ENCODE measurements around the gene RDH8. TPM values are rescaled to one million over a fixed set of nuclear protein-coding genes. Genes with fewer than 3 reads are reported as not detected.

Gene RDH8
- total and polyA plus RNA-seq, 2 of the 8 experiments (the other 6 are each of a cell fraction or from before 2014, with no cell fraction given) = 0.38 TPM; not detected in 1

DNA sequence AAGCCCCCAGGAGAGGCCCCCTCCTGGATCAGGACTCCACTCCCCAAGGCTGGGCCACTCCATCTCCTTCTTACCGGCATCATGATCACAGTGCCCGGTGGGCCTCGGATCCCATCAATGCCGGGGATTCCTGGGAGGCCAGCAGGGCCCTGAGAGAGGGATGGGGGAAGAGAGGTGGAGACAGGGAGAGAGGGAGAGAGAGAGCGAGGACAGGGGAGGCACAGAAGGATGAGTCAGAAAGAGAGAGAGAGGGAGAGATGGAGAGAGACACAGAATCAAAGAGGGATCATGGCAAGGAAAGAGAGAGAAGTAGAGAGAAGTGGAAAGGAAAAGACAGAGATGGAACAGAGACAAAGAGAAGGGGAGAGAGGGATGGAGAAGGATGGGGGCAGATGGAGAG, 16.7 kb upstream of the RDH8 start:
- no peak overlapping the region for H3K56ac ChIP-seq (replicated peaks; ENCODE audit: insufficient read length, low read depth, low read length)
- H2BK120ac ChIP-seq (replicated peaks; ENCODE audit: low read depth, low read length) = no peak overlapping the region
- H3K79me2 ChIP-seq (ENCODE audit: control insufficient read depth in 1 of 2, insufficient read depth in 2 of 2, low read length in 2 of 2) = no peaks in the 10 kb centered on the region
- H4K5ac ChIP-seq (ENCODE audit: insufficient read length, low read depth, low read length) = no peak overlapping the region
- no peak overlapping the region for H2BK20ac ChIP-seq (ENCODE audit: low read length)
- no peak overlapping the region for H3K4me3 ChIP-seq (ENCODE audit: extremely low read depth in 1 of 4, insufficient read depth in 2 of 4, low read depth in 3 of 4, low read length in 4 of 4)
- no peak overlapping the region for H2BK15ac ChIP-seq (ENCODE audit: low read length)
- 82% methylated on average over 5 of the region's 5 CpGs; no CpG with 5 or more reads in 1 of the 2 experiments for WGBS, 2 experiments (ENCODE audit: extremely low coverage in 1 of 2, insufficient coverage in 1 of 2, insufficient read length in 1 of 2, insufficient replicate concordance in 2 of 2, low coverage in 1 of 2, low lambda C conversion rate in 2 of 2, missing lambda C conversion rate in 1 of 2)
- H3K23me2 ChIP-seq (ENCODE audit: low read depth, low read length) = no peaks in the 10 kb centered on the region
- H2AFZ ChIP-seq (ENCODE audit: low read length) = no peak overlapping the region
- H3K18ac ChIP-seq (ENCODE audit: extremely low read depth, low read length) = no peak overlapping the region
- FAIRE-seq = no peak
- ChIA-PET POLR2A (ENCODE audit: partially characterized antibody) (no interaction called here), CTCF (ENCODE audit: partially characterized antibody) (no interaction called here)
- H3K4ac ChIP-seq (replicated peaks; ENCODE audit: insufficient read length, low read depth, low read length) = no peak overlapping the region
- H4K91ac ChIP-seq (replicated peaks; ENCODE audit: insufficient read length, low read length) = no peak overlapping the region
- no peaks in the 10 kb centered on the region for H3K4me1 ChIP-seq (replicated peaks in 1 of 4; ENCODE audit: control insufficient read depth in 3 of 4, insufficient read depth in 4 of 4, low read length in 3 of 4)
- no peak overlapping the region for H3K23ac ChIP-seq (ENCODE audit: insufficient read length)
- no peak overlapping the region for H2BK12ac ChIP-seq (ENCODE audit: low read depth, low read length)
- H3K27me3 ChIP-seq (replicated peaks in 1 of 4; ENCODE audit: control insufficient read depth in 3 of 4, extremely low read depth in 1 of 4, insufficient read depth in 3 of 4, low read length in 3 of 4) = no peaks in the 10 kb centered on the region; a peak in 2 of 7 replicates
- H3K9ac ChIP-seq (replicated peaks in 1 of 4; ENCODE audit: extremely low read depth in 1 of 4, low read depth in 3 of 4, low read length in 3 of 4) = no peak overlapping the region
- no peak for DNase-seq (ENCODE audit: low read depth in 1 of 2, low spot score in 2 of 2)
- H2BK5ac ChIP-seq (ENCODE audit: low read depth, low read length) = no peak overlapping the region
- H3K9me3 ChIP-seq (ENCODE audit: insufficient read depth in 2 of 2, low read depth in 1 of 2, low read length in 1 of 2) = no peaks in the 10 kb centered on the region
- H3K27ac ChIP-seq (ENCODE audit: low read depth, low read length) = no peak overlapping the region
- H3K36me3 ChIP-seq (ENCODE audit: control insufficient read depth in 2 of 4, insufficient read depth in 4 of 4, low read length in 3 of 4) = no peaks in the 10 kb centered on the region
- H4K20me1 ChIP-seq (replicated peaks in 1 of 2; ENCODE audit: control insufficient read depth in 1 of 2, insufficient read depth in 2 of 2, low read length in 2 of 2) = no peaks in the 10 kb centered on the region
- no peak overlapping the region for H3K14ac ChIP-seq (ENCODE audit: insufficient read length)
- no peak overlapping the region for H3K4me2 ChIP-seq (ENCODE audit: insufficient read depth in 1 of 2, low read depth in 2 of 2, low read length in 2 of 2)
- no peak overlapping the region for H2AK5ac ChIP-seq (ENCODE audit: low read depth, low read length)
- H4K8ac ChIP-seq (ENCODE audit: extremely low read depth, insufficient read depth, low read length) = no peak overlapping the region
- no peaks in the 10 kb centered on the region for H3K79me1 ChIP-seq (ENCODE audit: low read depth, low read length)
- TF ChIP-seq NANOG (IDR thresholded peaks at IDR 0.05; ENCODE audit: insufficient read depth, low read depth, low read length, poor library complexity, severe bottlenecking) (no peak), RXRA (IDR thresholded peaks at IDR 0.05; ENCODE audit: insufficient read depth, low read depth, low read length) (no peak), JUN (IDR thresholded peaks at IDR 0.05; ENCODE audit: low read depth, low read length) (no peak), RBBP5 (IDR thresholded peaks at IDR 0.05; ENCODE audit: borderline replicate concordance, low read depth, low read length) (no peak), NRF1 (IDR thresholded peaks at IDR 0.05; ENCODE audit: low read depth, low read length) (no peak), SIN3A (conservative IDR thresholded peaks at IDR 0.05 in 1 of 2, IDR thresholded peaks at IDR 0.05 in 1 of 2; ENCODE audit: low read depth in 1 of 2, low read length in 2 of 2) (no peak), CTBP2 (IDR thresholded peaks at IDR 0.05; ENCODE audit: borderline replicate concordance, insufficient read depth, insufficient read length, low read length) (no peak), JUND (IDR thresholded peaks at IDR 0.05; ENCODE audit: low read length) (no peak), BACH1 (IDR thresholded peaks at IDR 0.05; ENCODE audit: low read length) (no peak), EP300 (IDR thresholded peaks at IDR 0.05; ENCODE audit: borderline replicate concordance in 1 of 2, low read depth in 2 of 2, low read length in 2 of 2) (no peak), TEAD4 (IDR thresholded peaks at IDR 0.05; ENCODE audit: low read depth, low read length) (no peak), SIX5 (IDR thresholded peaks at IDR 0.05; ENCODE audit: low read depth, low read length) (no peak), CHD2 (IDR thresholded peaks at IDR 0.05; ENCODE audit: low read length) (no peak), YY1 (IDR thresholded peaks at IDR 0.05; ENCODE audit: low read depth, low read length) (no peak), TAF1 (IDR thresholded peaks at IDR 0.05; ENCODE audit: low read depth, low read length) (no peak)

All from H1 (cell line).